ENCODE results near the gene MMD.
"Not testable (repeated sequence)": the region's sequence is repeated elsewhere in the genome, so short reads cannot be mapped to it uniquely, and the experiment has no call there.

MMD gene

GRCh38 chr17:55443904-55444303 is 22.3 kb upstream of the MMD start:
- no peak for DNase-seq (ENCODE audit: low read depth)

- DNase-seq (ENCODE audit: low read depth), result no peak
Measured at GRCh38 chr17:55442953-55443683, 21.5 kb upstream of the MMD start.

- no peak for DNase-seq (ENCODE audit: low read depth)
Measured at GRCh38 chr17:55442462-55442861, 20.8 kb upstream of the MMD start.

GRCh38 chr17:55441544-55441943 is 19.9 kb upstream of the MMD start:
- DNase-seq (ENCODE audit: low read depth), result no peak

GRCh38 chr17:55440391-55440790 is 18.8 kb upstream of the MMD start:
- no peak for DNase-seq (ENCODE audit: low read depth)

- no peak for DNase-seq (ENCODE audit: low read depth)
Measured at GRCh38 chr17:55437159-55437605, 15.5 kb upstream of the MMD start.

- DNase-seq (ENCODE audit: low read depth), result no peak
Measured at GRCh38 chr17:55436224-55437158, 14.9 kb upstream of the MMD start.

GRCh38 chr17:55435408-55435807 is 13.8 kb upstream of the MMD start:
- no peak for DNase-seq (ENCODE audit: low read depth)

GRCh38 chr17:55434721-55435120 is 13.1 kb upstream of the MMD start:
- no peak for DNase-seq (ENCODE audit: low read depth)

- no peak for DNase-seq (ENCODE audit: low read depth)
Measured at GRCh38 chr17:55433629-55434422, 12.2 kb upstream of the MMD start.

- DNase-seq (ENCODE audit: low read depth), result no peak
Measured at GRCh38 chr17:55433029-55433628, 11.5 kb upstream of the MMD start.

GRCh38 chr17:55432358-55433028 is 10.9 kb upstream of the MMD start:
- no peak for DNase-seq (ENCODE audit: low read depth)

- not testable (repeated sequence) for DNase-seq (ENCODE audit: low read depth)
Measured at GRCh38 chr17:55431914-55432313, 10.3 kb upstream of the MMD start.

GRCh38 chr17:55430541-55431288 is 9.1 kb upstream of the MMD start:
- no peak for DNase-seq (ENCODE audit: low read depth)

- DNase-seq (ENCODE audit: low read depth), result no peak
Measured at GRCh38 chr17:55427587-55427882, 5.9 kb upstream of the MMD start.

- DNase-seq (ENCODE audit: low read depth), result no peak
Measured at GRCh38 chr17:55426851-55427586, 5.4 kb upstream of the MMD start.

GRCh38 chr17:55424893-55425540 is 3.4 kb upstream of the MMD start:
- DNase-seq (ENCODE audit: low read depth), result no peak

- no peak for DNase-seq (ENCODE audit: low read depth)
Measured at GRCh38 chr17:55423535-55423934, 1.9 kb upstream of the MMD start.

- not testable (repeated sequence) for DNase-seq (ENCODE audit: low read depth)
Measured at GRCh38 chr17:55422828-55423164, 1.2 kb upstream of the MMD start.

- peak; percentile 19 for DNase-seq (ENCODE audit: low read depth)
Measured at GRCh38 chr17:55420776-55421178, 858 bp downstream of the MMD start.

Data from activated T-cell treated with anti-CD3 and anti-CD28 coated beads for 24 hours (primary cell).